Measurements from ENCODE around the gene CLDND1.

The CLDND1 gene

GRCh38 chr3:98513091-98513511, 9.6 kb downstream of the CLDND1 start:
- no peak for DNase-seq

GRCh38 chr3:98512576-98512975, 10.1 kb downstream of the CLDND1 start:
- no peak for DNase-seq

GRCh38 chr3:98508582-98508981, 14.1 kb downstream of the CLDND1 start:
- DNase-seq: no peak

- no peak for DNase-seq
These were observed 18.2 kb downstream of the CLDND1 start for GRCh38 chr3:98504539-98504938.

- DNase-seq: no peak
These were observed 20.7 kb downstream of the CLDND1 start for GRCh38 chr3:98501863-98502576.

- no peak for DNase-seq
These were observed 21.4 kb downstream of the CLDND1 start for GRCh38 chr3:98501270-98501669.

- no peak for DNase-seq
These were observed 22.7 kb downstream of the CLDND1 start for GRCh38 chr3:98500019-98500418.

- no peak for DNase-seq
These were observed 25.3 kb downstream of the CLDND1 start, which contains the start of gene OR5K2 for GRCh38 chr3:98497381-98497780. TSS of gene OR5K2 (plus strand) at chr3:98497681. CDS start at chr3:98497681, 0 bp downstream.

- DNase-seq: no peak
These were observed 39.1 kb downstream of the CLDND1 start for GRCh38 chr3:98483626-98484025.

GRCh38 chr3:98482717-98483482, 39.8 kb downstream of the CLDND1 start:
- DNase-seq: no peak
